ENCODE results near the gene ARMC6.

- TF ChIP-seq POLR2A (IDR thresholded peaks at IDR 0.05) (no peak), CTCF (IDR thresholded peaks at IDR 0.05) (no peak)
Observed at GRCh38 chr19:19032420-19033175, 805 bp upstream of the ARMC6 start.

Data from uterus (tissue), 2 donors.